ENCODE measurements around the gene DDOST. TPM values are rescaled to one million over a fixed set of nuclear protein-coding genes. Genes with fewer than 3 reads are reported as not detected.
"Not testable (repeated sequence)": the region's sequence is repeated elsewhere in the genome, so short reads cannot be mapped to it uniquely, and the experiment has no call there.

DDOST gene
- total RNA-seq, 1 experiment from 2014 or later = 269 TPM

DNA sequence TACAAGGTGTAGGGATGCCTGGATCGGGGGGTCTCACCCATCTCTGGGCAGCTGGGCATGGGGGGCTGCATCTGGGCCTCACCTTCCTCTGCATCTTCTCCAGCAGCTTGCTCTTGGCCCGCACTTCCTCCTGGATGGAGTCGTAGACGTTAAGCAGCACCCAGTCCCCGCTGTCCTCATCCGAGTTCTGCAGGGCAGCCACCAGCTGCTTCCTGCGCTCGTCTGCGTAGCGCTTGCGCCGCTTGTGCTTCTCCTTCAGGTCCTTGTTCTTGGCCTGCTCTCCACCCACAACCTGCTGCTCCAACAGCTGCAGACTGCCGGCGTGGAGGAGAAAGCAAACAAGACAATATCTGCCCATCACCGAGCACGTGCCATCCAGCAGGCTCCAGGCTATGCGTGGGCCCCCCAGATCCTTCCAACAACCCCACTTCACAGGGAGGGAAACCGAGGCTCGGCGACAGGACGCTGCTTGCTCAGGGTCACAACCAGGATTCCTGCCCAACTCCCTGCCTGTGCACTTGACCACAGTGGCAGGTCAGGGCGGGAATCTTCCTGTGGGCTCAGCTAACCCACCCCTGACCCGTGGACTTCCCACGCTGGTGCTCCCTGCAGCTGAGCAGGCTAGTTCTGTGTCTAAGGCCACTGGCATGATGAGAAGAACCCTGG is 21.5 kb upstream of the DDOST start:
- Histone ChIP-seq H3K4me1 (peaks cover 9% of the 10 kb centered on the region; the same call in 1 of the 2 replicates), H3K4me3 (no peak overlapping the region), H3K27ac (no peak overlapping the region), H3K36me3 (no peaks in the 10 kb centered on the region), H3K27me3 (no peaks in the 10 kb centered on the region), H3K9me3 (replicated peaks) (no peaks in the 10 kb centered on the region)
- DNase-seq = peak; percentile 78 to 79

DNA sequence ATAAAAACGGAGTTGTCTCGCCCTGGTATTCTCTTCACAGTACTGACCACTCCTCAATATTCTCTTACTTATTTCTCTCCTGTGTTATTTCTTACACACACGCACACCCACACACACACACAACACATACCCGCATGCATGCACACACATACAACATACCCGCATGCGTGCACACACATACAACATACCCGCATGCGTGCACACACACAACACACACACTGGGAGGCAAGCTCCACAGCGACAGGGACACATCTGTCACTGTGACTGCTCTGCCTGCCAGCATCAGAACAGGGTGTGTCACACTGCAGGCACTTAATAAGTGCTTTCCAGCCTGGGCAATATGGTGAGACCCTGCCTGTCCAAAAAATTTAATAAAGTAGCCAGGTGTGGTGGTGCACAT is 20.8 kb upstream of the DDOST start:
- no peak overlapping the region for H3K27ac ChIP-seq
- no peak overlapping the region for H3K4me3 ChIP-seq
- H3K9me3 ChIP-seq (replicated peaks) = no peaks in the 10 kb centered on the region
- no peaks in the 10 kb centered on the region for H3K36me3 ChIP-seq
- H3K27me3 ChIP-seq = no peaks in the 10 kb centered on the region
- no peak for DNase-seq
- peaks cover 9% of the 10 kb centered on the region; the same call in 1 of the 2 replicates for H3K4me1 ChIP-seq

DNA sequence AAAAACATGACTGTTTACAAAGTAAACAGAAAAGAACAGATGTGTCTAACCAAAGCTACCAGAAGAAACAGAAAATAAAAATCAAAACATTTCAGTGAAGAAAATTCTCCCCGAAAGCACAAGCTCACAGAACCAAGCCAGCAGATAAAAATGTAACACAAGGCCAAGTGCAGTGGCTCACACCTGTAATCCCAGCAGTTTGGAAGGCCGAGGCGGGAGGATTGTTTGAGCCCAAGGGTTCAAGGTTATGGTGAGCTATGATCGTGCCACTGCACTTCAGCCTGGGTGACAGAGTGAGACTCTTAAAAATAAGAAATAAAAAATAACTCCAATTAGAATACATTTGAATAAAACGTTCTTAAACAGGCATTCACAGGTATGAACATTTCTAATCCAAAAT is 19.1 kb upstream of the DDOST start:
- Histone ChIP-seq H3K4me3 (no peak overlapping the region), H3K4me1 (peaks cover 9% of the 10 kb centered on the region; the same call in 1 of the 2 replicates), H3K27ac (no peak overlapping the region), H3K36me3 (no peaks in the 10 kb centered on the region), H3K9me3 (replicated peaks) (no peaks in the 10 kb centered on the region), H3K27me3 (no peaks in the 10 kb centered on the region)
- DNase-seq = no peak

DNA sequence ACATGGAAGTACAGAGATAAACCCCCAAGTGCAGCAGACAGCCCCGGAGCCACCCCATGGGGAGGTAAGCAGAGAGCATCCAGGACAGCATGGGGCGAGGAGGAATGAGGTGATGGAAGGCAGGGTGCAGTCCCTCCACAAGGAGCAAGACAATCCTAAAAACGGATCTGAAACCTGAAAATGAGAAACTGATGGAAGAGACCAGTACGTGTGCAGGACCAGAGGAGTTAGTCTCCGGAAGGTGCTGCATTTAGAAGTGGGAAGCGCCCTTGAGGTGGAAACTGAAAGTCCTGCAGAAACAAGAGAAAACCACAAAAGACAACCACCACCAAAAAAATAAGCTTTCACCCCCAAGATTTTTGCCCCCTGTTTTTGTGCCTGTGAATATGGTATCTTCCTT is 17.4 kb upstream of the DDOST start:
- H3K27ac ChIP-seq = no peak overlapping the region
- H3K9me3 ChIP-seq (replicated peaks) = no peaks in the 10 kb centered on the region
- no peak overlapping the region for H3K4me3 ChIP-seq
- no peaks in the 10 kb centered on the region for H3K36me3 ChIP-seq
- no peaks in the 10 kb centered on the region for H3K27me3 ChIP-seq
- no peak for DNase-seq
- peaks cover 9% of the 10 kb centered on the region; the same call in 1 of the 2 replicates for H3K4me1 ChIP-seq

DNA sequence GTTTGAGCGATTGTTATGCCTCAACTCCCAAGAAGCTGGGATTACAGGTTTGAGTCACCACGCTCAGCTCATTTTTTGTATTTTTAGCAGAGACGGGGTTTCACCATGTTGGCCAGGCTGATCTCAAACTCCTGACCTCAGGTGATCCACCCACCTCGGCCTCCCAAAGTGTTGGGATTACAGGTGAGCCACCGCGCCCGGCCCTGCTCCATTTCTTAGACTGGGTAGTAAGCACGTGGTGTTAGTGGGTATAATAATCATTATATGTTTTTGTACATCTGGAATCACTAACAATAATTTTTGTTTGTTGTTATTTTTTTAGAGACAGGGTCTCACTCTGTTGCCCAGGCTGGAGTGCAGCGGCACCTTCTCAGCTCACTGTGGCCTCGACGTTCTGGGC is 12.5 kb upstream of the DDOST start:
- not testable (repeated sequence) for DNase-seq; H3K9me3 ChIP-seq (replicated peaks); H3K36me3 ChIP-seq; H3K27me3 ChIP-seq; H3K27ac ChIP-seq; H3K4me3 ChIP-seq; H3K4me1 ChIP-seq

DNA sequence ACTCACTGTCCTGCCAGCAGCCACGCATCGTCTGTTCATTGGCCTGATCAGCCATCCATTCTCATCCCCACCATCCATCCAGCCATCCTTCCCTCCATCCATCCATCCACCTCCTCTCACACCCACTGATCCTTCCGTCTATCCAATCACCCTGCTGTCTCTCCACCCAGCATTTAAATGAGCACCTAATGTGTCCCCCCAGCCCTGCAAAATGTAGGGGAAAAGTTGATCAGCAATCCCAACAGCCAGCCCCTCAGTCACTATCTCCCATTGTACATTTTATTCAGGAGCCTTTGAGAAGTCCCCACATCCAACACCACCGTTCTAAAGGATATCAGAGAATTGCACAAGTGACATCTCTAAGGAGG is 11.1 kb upstream of the DDOST start:
- Histone ChIP-seq H3K27me3 (no peaks in the 10 kb centered on the region), H3K27ac (no peak overlapping the region), H3K4me1 (no peaks in the 10 kb centered on the region), H3K4me3 (no peak overlapping the region), H3K9me3 (replicated peaks) (no peaks in the 10 kb centered on the region), H3K36me3 (no peaks in the 10 kb centered on the region)
- DNase-seq = no peak

DNA sequence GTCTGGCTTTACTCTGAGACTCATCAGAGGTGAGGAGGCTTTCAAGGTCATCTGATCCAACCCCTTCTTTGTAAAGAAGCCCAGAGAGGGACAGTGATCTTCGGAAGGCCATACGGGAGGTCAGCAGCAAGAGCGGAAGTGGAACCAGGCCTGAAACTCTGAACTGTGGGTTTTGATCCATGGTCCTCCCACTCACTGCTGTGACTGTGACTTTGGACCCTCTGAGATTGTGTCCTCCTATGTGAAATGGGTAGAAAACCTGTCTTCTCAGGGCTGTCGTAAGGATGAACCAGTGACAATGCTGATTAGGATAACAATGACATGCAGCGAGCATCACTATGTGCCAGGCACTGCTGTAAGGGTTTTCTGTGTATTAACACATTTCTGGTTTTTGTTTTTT is 9.8 kb upstream of the DDOST start:
- Histone ChIP-seq H3K27me3 (no peaks in the 10 kb centered on the region), H3K36me3 (no peaks in the 10 kb centered on the region), H3K4me3 (no peak overlapping the region)

DNA sequence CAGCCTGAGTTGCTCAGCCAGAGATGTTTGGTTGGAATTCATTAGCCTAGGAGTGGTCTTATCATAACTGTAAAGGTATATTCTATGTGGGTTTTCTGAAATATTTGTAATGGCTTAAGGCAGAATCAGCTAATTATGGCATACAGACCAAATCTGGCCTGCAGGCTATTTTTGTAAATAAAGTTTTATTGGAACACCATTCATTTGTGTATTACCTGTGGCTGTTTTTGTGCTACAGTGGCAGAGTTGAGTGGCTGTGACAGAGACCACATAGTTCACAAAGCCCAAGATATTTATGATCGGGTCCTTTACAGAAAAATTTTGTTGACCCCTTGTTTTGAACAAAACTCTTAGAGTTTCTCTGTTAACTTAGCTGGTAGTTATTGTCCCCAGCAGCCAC is 7.4 kb upstream of the DDOST start:
- no peak for DNase-seq
- H3K4me3 ChIP-seq = no peak overlapping the region
- H3K4me1 ChIP-seq = peaks cover 3% of the 10 kb centered on the region; the same call in 1 of the 2 replicates
- H3K9me3 ChIP-seq (replicated peaks) = no peaks in the 10 kb centered on the region; the same call in 1 of the 2 replicates
- no peaks in the 10 kb centered on the region for H3K27me3 ChIP-seq
- no peak overlapping the region for H3K27ac ChIP-seq
- H3K36me3 ChIP-seq = no peaks in the 10 kb centered on the region

More for the DNA sequence above, 9.8 kb upstream of the DDOST start:
- Histone ChIP-seq H3K4me1 (no peaks in the 10 kb centered on the region), H3K27ac (no peak overlapping the region), H3K9me3 (replicated peaks) (no peaks in the 10 kb centered on the region; the same call in 1 of the 2 replicates)
- no peak for DNase-seq

DNA sequence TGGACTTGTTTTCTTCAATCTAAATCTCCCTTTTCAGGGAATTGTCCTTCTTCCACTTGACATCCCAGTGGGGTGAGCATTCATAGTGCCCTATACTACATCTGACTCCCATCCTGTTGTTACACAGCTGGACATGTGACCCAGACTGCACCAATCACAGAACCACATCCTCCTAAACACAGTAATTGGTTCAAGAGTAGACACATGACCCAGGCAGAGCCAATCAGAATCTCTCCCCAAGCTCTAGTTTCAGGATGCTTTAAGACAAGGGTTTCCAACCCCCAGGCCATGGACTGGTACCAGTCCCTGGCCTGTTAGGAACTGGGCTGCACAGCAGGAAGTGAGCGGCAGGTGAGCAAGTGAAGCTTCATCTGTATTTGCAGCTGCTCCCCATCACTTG is 5.6 kb upstream of the DDOST start:
- DNase-seq = peak; percentile 53 to 75
- H3K27me3 ChIP-seq = no peaks in the 10 kb centered on the region
- no peaks in the 10 kb centered on the region; the same call in 1 of the 2 replicates for H3K9me3 ChIP-seq (replicated peaks)
- no peak overlapping the region for H3K27ac ChIP-seq
- H3K4me3 ChIP-seq = no peak overlapping the region
- peaks cover 3% of the 10 kb centered on the region; the same call in 1 of the 2 replicates for H3K4me1 ChIP-seq
- no peaks in the 10 kb centered on the region for H3K36me3 ChIP-seq

DNA sequence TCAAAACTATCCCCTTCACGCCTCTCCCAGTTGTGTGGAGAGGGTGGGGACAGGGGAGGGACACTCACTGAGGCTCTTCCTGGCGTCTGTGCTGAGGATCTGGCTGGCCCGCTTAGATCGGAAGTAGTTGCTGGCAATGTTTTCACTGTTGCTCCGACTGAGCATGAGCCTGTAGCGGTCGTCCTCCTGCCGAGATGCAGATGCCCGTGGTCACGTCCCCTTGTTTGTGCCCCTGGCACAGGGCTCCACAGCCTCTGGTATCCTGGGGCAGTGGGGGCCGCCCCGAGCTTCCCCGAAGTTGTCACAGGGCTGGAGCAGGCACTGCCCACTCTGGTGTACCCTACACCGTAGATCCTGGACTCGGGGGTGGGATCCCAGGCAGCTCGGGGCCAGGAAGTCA is 5.0 kb upstream of the DDOST start:
- no peak for DNase-seq
- Histone ChIP-seq H3K4me1 (peaks cover 3% of the 10 kb centered on the region; the same call in 1 of the 2 replicates), H3K4me3 (no peak overlapping the region), H3K27me3 (no peaks in the 10 kb centered on the region), H3K27ac (no peak overlapping the region), H3K9me3 (replicated peaks) (no peaks in the 10 kb centered on the region; the same call in 1 of the 2 replicates), H3K36me3 (no peaks in the 10 kb centered on the region)

DNA sequence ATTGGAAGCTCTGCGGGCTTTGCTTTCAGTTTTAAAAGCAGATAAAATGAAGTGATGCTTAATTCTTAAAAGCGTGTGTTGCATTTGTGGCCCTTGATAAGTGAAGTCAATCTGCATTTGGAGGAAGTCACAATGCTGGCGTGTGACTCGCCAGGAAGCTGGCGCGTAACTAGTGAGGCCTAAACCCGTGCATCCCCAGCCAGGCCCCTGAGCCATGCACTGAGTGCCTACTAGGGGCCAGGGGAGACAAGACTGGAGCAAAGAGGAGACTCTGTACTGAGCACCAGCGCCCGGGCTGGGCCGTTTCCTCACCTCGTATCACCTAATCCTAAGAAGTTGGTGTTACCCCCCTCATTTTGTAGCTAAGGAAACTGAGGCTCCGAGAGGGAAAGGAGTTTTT is 4.6 kb upstream of the DDOST start:
- H3K27me3 ChIP-seq = no peaks in the 10 kb centered on the region
- H3K4me3 ChIP-seq = no peak overlapping the region
- DNase-seq = no peak
- no peaks in the 10 kb centered on the region for H3K36me3 ChIP-seq
- no peaks in the 10 kb centered on the region; the same call in 1 of the 2 replicates for H3K9me3 ChIP-seq (replicated peaks)
- H3K27ac ChIP-seq = no peak overlapping the region
- peaks cover 3% of the 10 kb centered on the region; the same call in 1 of the 2 replicates for H3K4me1 ChIP-seq

DNA sequence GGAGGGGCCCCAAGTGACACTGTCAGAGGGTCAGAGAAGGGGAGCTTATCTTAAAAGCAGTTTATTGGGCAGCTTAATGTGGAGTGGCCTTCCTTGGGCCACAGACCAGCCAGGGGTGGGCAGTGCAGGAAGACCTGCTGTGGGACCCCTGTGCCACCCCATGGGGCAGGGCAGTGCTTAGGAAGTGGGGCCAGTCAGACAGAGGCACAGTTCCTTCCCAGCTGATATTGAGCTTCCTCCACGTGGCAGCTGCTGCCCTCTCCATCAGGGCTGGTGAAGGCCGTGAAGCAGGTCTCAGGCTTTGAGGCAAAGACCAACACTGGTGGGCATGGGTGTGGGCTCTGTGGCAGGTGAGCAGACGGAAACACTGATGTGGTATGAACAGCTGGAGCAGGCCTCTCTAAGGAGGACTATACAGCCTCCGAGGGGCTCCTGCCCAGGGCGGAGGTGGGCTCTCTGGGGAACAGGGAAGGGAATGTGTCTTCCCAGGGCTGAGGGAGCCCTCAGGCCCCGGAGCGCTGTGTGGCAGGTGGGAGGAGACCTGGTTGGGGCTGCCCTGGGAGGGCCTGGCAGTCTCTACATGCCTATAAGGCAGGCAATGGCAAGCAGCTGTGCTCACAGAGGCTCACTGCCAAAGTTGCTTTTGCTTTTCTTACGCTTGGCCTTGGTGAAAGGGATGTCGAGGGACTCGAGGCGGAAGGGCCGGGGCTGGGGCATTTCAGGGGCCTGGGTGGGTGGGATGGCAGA is 3.0 kb upstream of the DDOST start:
- H3K27ac ChIP-seq = no peak overlapping the region

DNA sequence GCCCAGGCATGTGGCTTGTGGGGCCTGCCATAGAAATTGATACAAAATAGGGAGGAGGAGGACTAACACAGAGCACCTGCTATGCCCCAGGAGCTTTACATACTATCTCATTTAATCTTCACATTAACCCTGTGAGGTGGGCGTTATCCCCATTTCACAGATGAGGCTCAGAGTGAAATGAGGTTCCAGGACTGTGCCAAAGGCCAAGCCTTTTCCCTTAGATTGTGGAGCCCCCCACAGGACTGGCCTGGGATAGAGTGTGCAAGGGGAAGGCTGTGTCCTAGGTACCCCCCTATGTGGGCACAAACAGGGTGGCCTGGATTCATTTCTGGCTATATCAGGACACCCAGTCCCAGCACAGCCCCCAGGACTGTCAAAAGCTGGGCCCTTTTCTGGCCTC is 2.2 kb upstream of the DDOST start:
- Histone ChIP-seq H3K36me3 (peaks cover 4% of the 10 kb centered on the region), H3K27ac (no peak overlapping the region)

More for the DNA sequence above, 3.0 kb upstream of the DDOST start:
- Histone ChIP-seq H3K4me1 (peaks cover 11% of the 10 kb centered on the region; the same call in 1 of the 2 replicates), H3K9me3 (replicated peaks) (no peaks in the 10 kb centered on the region; the same call in 1 of the 2 replicates), H3K36me3 (peaks cover 3% of the 10 kb centered on the region), H3K4me3 (no peak overlapping the region), H3K27me3 (no peaks in the 10 kb centered on the region)
- peak; percentile 53 to 60 for DNase-seq

DNA sequence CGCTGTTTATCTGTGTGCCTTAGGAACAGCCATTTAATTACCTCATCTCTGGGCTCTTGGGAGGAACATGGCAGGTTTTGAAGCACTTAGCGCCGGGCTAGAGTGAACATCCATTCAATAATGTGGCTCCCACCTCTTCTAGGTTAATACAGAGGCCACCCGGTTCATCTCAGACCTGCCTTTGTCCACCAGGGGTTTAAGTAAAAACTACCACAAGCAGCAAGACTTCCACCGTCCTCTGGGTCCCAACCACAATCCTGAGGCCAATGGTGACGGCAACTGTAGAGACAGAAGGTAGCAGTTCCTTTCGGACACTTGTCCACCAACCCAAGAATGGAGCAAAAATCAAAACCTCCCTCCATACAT is 924 bp upstream of the DDOST start:
- H3K9me3 ChIP-seq (replicated peaks) = no peaks in the 10 kb centered on the region; the same call in 1 of the 2 replicates
- peak overlapping the region; percentile 35; the same call in 1 of the 2 replicates for H3K27ac ChIP-seq
- peak overlapping the region; percentile 70 for H3K4me3 ChIP-seq
- peaks cover 8% of the 10 kb centered on the region for H3K36me3 ChIP-seq
- no peak for DNase-seq
- H3K27me3 ChIP-seq = no peaks in the 10 kb centered on the region
- peaks cover 11% of the 10 kb centered on the region; the same call in 1 of the 2 replicates for H3K4me1 ChIP-seq

More for the DNA sequence above, 2.2 kb upstream of the DDOST start:
- no peak overlapping the region for H3K4me3 ChIP-seq
- peaks cover 11% of the 10 kb centered on the region; the same call in 1 of the 2 replicates for H3K4me1 ChIP-seq
- H3K9me3 ChIP-seq (replicated peaks) = no peaks in the 10 kb centered on the region; the same call in 1 of the 2 replicates
- no peak for DNase-seq
- no peaks in the 10 kb centered on the region for H3K27me3 ChIP-seq

DNA sequence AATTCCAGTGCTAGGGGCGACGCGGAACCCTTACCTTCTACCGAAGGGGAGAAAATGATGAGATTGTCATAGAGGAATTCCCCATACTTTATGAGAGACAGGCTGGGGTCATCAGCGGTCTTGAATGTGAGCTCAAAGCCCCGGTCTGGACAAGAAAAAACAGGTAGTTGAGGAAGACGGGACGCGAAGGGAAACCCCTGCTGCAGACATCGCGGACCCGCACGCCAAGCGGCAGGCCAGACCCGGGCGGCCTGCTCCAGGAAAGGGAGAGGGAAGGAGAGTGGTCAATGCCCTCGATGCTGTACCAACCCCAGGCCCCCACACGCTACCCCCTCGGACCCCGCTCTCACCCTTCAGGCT is 342 bp downstream of the DDOST start:
- H3K4me1 ChIP-seq = peaks cover 11% of the 10 kb centered on the region; the same call in 1 of the 2 replicates
- H3K27me3 ChIP-seq = no peaks in the 10 kb centered on the region
- no peaks in the 10 kb centered on the region for H3K9me3 ChIP-seq (replicated peaks)
- no peak for DNase-seq
- peaks cover 18% of the 10 kb centered on the region for H3K36me3 ChIP-seq
- peak overlapping the region; percentile 1; the same call in 1 of the 2 replicates for H3K27ac ChIP-seq
- peak overlapping the region; percentile 70 for H3K4me3 ChIP-seq

All from SJCRH30 (cell line).